ENCODE results near the gene MEF2C.

MEF2C gene

DNA sequence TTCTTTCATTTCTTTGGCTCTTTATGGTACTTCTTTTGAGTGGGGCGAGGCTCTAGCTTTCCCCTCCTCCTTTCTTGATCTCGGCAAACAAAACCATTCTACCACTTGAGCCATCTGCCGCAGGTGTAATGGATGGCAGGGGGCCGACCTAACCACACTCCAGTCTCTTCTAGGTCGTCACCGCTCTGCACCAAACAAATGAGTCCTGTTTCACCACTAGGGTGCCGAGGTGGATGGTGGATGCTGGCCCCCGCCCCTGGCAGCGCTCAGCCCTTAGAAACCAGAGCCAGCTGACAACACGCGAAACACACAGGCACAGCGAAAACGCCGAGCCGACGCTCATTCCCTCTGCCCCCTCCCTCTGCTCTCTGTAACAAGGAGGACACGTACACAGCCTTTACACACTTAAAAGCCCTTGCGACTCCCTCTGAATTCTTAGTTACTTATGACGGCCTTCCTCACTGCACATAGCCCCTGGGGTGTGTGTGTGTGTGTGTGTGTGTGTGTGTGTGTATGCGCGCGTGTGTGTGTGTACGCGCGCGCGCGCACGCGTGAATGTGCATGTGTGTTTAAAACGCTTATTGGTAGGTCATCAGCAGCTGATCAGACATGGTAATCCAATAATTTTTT is 199.4 kb downstream of the MEF2C start:
- no peak for DNase-seq

DNA sequence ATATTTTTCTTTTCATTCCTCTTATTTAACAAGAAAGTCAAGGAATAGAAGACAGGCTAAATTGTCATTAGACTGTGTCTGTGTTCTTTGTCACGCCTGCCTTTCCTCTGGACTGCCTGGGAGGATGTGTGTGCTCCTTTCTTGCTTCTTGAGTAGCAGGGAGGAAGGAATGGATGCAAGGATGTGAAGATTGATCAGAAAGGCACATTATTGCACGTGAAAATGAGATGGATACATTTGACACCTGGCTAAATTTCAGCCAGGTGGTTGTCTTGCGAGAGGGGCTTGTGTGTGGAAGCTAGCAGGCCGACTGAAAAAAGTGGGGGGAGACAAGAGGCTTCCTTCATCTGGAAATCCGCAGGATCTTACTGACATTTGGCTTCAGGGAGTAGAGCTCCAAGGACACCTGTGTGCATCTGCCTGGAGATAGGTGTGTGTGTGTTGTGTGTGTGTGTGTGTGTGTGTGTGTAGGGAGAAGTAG is 200.1 kb downstream of the MEF2C start:
- no peak for DNase-seq

DNA sequence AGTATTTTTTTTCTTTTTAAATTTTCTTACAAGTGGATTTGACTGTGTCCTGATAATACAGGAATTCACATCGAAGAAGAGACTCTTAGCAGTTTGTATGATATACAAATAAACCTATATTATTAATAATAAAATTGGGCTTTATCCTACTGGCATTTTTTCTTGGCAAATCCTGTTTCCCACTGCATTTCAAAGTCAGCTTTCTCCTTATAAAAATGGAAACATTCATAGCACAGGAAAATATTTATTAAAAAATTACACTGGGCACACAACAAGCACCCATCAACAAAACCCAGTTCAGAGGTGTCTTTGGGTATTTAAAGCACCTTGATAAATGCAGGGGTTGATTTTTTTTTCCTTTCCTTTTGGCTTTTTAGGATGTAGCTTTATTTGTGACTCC is 200.9 kb downstream of the MEF2C start:
- no peak for DNase-seq

DNA sequence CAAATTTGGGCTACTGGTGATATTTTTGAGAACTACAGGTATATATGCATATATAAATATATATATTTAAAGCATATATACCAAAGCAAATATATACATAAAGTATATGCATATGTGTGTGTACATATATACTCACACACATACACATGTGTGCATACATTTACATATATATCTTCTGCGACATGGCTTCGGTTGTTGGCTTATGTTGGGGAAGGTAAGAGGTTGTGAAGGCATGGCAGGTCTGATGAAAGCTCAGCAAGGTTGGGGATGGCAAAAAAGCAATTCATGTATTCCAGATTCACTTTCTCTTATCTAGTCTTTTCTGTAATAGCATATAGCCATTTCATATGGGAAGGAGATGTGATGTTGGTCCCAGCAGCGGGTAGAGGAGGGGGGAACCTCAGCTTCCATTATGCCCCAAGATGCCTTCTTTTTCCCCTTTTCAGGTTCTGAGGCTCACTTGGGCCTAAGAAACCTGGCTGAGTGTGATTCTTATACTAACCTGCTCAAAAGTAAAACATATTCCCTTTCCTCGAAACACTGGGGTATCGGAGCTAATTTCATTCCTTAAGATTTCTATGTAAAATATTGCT is 201.7 kb downstream of the MEF2C start:
- DNase-seq = no peak

DNA sequence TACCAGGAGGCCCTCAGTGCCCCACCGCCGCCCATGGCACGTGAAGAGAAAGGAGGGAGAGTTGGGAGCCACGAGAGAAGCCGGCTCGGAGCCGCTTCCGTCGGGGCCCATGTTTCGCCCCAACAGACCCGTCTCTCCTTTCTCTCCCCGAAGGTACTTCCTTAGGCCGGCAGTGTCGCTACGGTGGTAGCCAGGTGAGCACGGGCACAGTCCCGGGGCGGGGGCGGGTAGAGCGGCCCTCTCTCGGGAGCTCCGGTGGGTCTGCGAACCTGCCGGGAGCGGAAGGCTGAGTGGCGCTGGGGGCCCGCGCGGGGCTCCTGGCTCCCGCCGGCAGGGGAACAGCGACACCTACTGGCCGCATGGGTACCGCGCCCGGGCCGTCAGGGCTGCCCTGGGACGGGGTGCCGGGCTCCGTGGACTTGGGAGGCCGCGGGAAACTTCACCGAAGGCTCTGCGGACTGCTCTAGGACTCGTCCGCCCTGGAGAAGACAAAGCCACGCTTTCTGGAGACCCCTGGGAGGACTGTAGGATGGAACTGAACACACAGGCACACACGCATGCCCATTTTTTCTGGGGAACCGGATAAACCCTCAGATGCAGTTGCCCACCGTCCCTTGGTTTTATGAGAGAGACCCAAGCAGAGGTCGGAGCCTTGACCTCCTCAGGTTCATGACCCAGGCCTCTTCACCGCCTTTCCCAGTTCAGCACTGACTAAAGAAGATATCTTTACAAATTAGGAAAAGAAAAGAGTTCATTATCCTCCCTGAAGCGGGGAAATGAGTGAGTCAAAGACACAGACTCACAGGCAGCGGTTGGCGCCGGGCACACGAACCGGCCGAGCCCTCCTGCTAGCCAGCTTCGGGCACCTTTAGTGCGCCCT is 202.5 kb downstream of the MEF2C start:
- DNase-seq = peak; percentile 75

DNA sequence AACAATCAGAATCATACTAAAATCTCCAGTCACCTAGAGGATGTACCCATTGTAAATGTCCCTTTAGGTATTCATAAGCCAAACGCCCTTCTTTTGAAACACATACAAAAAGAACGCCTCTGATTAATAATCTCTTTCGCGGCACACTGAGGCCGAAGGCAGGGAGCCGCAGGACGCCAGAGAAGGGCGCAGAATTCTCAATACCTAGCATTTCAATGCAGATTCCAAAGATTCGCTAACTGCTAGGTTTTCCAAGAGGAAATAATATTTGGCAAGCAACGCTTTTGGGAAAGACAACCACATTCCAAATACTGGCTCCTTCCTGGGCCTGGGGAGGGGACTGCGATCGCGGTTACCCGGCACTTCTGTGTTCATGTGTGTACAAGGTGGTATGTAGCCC is 203.3 kb downstream of the MEF2C start:
- no peak for DNase-seq

DNA sequence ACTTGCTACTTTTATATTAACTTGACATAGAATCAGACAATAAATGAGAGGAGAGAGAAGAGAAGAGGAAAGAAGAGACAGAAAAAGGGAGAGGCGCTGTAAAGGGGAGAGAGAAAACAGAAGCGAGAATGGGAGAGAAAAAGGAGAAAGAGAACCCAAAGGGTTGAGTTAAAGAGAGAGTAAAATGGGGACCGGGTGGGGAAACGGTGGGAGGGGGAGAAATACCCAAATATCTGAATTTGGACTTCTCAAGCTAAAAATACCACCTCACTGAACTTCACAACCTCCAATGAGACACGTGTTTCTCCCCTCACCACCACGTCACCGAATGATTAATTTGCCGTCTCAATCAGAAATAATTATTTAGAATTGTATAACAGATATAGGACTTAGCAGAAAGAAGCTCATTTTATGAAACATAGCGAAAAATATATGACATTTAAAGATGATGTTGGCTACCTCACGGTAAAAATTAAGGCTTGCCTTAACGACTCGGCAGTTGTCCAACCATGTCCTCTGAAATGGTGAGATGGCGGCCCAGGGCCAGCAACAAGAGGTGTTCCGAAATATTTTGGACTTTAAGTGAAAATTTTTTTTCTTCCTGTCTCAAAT is 204.1 kb downstream of the MEF2C start:
- DNase-seq = no peak

DNA sequence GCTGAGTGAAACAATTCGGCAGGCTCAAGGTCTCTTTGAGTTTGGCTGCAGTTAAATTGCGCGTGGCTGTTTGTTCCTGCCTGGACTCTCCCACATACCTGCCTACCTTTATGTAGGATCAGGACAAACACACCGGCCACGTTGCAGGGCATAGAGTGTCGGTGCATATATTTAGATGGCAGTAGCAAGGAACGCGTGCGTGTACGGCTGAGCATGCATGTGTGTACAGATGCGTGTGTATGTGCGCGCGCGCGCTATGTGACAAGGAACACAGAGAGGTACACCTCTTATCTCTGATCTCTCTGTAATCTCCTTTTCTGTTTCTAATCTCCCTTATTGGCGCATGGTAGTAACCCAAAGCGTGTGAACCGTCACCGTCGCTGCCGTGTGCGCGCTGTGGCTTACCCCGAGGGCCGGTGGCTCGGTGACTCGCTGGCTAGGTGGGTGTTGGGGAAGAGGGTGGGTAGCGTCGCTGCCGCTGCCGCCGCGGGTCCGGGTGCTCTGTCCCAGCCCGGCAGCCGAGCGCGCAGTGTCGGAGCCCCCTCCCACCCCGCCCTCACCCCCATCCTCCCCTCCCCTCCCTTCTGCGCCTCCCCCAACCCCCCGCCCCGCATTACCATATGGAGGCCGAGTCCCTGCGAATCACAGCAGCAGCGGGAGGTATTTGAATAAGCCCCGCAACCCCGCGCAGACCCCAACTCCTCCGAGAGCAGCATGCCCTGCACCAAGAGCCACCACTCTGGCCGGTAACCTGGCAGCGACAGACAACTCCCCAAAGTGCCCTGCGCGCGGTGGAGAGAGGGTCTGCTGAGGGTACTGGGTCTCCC is 204.8 kb downstream of the MEF2C start:
- no peak for DNase-seq

DNA sequence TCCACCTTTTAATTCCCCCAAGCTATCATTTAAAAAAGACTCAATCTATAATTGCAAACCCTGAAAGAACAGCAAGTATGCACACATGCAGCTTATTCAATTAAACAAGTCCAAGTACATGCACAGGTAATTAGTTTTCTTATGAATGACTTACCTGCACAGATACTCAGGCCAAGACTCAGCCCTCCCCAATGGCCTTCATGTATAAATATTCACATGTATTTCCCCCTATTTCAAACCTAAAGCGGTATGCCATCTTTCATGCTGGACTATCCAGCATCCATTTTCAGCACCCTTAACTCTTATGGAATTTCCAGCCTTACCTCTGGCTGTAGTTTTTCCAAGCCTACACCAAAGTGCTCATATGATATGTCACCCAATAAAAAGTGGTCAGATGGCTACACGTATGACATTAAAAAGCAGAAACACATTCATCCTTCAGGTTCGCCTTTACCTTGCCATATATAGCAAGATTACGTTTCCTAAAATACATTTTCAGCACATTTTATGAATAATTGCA is 205.5 kb downstream of the MEF2C start:
- no peak for DNase-seq

DNA sequence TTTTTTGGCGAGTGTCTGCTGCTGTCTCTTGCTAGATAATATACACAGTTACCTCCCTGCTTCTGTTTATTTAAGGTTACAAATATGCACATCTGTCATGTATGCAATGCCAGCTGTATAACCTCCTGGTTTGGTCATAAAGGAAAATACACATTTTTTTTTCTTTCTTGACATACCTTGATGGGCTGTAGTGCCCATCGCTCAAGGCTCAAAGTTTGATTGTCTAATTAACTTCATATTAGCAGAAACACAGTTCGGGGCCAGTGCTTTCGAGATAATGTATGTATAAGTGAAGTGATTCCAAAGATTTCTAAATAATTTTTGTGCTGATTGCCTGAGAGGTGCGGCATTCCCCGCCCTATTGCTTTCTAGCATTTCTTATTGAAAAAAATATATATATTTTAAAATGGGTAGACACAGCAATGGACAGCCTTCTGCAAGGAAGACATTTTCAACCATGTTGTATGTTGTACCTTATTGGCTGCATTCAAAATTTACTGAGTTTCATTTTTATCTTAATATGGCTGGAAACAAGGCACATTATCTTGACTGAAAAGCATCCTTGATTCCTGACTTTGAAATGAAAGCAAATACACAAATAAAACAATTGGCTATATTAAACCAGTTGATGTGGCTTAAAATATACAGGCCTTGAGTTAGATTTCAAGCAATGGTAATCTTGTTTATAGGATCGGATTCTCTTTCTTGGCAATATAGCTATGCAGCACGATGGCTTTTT is 206.2 kb downstream of the MEF2C start:
- no peak for DNase-seq

DNA sequence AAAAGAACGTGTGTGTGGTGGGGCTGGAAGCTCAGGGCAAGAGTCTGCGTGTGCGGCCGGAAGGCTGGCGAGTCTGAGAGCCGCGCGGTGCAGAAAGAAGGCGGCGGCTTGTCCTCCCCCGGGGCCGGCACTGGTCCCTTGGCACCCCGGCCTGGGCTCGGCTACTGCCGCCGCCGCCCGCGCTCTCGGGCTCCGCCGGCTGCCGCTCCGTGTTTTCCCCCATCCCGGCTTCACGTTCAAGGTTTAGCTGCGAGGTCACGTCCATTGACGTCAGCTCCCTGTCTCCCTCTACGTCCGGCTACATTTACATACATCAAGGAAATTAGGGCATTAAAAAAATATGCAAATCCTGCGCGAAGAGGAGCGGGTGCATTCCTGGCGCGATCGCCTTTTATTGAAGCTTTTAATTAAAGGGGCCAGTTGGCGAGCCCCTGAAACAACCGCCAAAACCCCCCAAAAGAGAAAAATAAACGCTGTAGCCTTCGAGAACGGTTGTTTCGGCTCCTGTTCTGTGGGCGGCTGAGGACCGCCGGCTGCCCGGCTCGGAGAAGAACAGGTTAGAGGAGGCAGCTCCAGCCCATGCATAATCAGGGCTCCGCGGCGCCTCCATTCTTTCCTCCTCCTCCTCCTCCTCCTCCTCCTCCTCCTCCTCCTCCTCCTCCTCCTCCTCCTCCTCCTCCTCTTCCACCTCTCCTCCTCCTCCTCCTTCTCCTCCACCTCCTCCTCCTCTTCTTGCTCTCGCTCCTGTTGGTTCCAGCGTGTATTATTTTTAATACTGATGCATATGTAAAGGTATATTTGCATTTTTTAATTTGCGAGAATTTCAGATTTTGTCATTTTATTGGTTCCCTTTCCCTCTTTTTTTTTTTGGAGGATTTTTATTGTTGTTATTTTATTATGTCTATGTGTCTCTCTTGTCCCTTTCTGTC is 207.0 kb downstream of the MEF2C start:
- DNase-seq = no peak

DNA sequence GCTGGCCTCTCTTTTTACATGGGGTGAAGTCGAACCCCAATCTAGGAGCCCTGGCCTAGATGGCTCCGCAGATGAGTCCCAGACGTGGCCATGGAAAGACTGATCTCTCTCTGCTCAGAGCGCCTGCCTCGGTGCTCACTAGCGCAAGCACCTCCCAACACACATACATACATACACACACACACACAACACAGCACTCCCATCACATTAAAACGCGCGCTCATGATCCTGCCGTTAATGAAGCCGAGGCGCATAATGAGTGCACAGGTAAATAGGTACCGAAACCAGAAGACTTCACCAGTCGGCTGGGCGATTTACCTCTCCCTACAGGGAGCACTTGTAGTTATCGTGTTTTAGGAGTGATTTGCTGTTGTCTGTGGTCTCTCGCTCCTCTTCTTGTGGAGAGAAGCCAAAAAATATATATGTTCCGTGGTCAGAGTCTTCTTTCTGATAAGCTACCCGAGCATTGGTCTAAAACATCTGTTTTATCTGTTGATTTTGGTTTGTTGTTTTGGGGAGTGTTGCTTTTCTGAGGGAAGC is 207.7 kb downstream of the MEF2C start:
- no peak for DNase-seq

DNA sequence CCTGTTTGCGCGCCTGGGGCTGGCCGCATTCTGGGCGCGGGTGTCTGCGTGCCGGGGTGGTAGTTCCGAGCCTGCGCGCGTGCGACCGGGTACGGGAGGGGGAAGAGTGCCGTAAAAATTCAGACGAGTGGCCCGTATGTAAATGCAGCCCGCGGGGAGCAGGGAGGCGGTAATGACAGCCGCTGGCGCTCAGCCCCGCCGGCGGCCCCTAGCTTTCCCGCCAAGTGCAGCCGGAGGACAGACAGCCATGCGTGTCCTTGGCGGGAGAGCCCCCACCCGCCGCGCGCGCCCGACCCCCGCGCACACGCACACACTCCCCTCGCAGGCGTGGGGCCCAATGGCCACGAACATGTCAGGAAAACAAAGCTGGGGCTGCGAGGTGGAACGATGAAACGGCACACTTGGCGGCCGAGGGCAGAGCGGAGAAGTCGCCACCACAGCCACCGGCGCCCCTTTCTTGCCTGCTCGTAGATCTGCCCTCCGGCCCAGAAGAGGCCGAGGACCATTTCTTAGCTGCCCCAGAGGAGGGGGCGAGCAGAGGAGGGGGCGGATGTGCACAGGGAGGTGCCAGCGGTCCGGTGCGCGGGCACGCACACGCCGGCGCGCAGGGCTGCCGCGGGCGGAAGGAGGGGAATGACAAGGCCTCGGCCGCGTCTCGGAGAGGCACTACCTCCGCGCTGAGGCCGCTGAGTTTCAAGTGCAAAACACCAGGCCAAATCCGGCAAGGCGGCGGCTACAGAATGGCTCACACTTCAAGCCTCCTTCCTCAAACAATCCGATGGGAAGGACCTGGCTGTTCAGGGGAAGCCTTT is 208.4 kb downstream of the MEF2C start:
- DNase-seq = no peak

DNA sequence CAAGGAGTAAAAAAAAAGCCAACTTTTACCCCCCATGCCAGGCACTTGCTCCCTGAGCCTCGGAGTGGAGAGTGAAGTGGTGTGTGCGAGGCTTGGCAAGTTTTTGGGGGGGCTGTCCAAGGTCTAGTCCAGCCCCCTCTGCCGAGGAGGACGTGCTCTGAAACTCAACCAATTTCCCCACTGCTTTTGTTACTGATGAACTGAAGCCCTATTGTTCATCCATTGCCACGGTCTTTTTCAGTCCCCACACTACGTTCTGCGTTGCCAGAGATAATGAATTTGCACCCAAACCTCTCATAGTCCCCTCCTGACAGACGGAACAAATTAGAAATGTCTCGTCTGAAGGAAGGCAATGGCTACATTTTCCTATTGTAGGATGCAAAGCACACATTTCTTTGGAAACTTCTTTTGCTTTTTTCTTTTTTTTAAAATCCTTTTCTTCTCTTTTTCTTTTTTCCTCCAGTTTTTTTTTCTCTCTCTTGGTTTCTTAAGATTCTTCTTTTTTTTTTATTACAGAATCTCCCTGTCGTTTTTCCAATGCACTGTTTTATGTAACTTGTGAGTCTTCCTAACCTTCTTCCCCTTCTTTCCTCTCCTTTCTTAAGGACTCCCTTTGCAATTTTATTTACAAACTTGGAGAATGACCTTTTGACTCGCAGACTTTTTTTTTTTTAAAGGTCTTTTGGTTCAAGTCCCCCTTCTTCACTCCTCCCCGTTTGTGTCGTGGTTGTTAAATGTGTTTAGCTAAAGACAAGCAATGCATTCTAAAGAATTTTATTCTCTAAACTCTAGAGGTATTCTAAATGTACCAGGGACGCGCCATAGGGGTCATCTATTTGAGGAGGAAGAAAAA is 209.5 kb downstream of the MEF2C start:
- no peak for DNase-seq

DNA sequence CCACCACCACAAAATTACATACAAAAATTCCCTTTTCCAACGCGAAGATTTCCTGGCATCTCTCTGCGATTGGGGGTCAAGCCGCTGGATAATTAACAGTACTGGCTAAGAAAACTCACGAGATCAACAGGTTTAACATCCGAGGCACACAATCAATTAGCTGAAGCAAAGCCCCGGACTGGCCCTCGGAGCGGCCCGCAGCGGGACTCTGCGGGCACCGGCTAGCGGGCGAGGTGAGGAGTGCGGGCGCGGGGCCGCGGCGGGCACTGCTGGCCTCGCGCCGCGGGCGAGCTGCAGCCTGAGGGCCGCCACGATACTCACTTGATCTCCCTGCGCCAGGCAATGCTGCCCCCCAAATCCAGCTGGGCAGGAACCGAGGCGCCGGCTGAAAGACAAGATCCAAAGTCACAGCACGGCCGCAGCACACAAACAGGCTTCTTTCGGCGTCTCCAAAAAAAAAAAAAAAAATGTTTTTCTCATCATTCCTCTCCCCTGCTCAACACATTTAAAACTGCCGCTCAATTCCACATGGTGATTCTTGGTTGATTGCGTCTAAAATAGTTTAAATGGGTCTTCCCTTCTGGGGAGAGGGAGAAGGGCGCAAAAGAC is 210.2 kb downstream of the MEF2C start:
- no peak for DNase-seq

DNA sequence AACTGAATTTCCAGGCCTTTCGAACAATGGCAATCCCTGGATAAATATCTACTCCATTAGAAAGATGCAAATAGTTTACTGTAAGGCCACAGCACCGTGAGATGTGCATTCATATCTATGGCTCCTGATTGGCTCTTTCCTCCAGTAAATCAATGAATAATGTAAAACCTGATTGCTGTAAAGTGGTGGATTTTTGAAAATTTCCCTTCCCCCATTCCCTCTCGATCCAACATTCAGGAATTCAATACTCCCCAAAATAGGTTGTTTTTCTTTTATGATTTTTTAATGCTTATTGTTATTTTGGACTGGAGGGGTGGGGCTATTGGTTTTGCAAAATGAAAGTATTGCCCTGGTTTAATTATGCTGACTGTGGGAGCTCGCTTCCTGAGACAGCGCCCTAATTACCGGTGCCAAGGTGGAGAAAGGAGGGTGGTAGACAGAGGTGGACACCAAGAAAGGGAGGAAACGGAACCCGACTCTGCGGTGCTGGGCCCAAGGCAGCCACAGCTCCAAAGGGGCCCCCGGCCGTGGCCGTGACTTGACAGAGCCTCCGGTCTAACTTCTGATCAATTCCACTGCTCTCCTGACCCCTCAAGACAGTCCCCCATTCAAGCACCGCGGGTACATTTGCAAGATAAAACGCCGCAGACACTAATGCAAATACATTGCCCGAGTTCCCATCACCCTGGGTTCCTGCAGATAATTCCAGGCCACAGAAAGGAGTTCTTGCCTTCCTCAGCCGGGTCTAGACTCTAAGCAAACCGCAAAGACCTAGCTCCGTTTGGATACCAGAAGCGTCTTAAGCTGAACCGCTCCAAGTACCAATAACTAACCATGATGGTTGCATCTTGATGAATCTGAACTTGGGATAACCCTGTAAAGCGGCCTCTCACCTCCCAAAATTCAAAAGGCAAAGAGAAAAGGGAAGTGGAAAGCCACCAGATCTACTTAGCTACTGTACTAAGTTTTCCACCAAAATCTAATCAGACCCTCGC is 211.2 kb downstream of the MEF2C start:
- DNase-seq = no peak

DNA sequence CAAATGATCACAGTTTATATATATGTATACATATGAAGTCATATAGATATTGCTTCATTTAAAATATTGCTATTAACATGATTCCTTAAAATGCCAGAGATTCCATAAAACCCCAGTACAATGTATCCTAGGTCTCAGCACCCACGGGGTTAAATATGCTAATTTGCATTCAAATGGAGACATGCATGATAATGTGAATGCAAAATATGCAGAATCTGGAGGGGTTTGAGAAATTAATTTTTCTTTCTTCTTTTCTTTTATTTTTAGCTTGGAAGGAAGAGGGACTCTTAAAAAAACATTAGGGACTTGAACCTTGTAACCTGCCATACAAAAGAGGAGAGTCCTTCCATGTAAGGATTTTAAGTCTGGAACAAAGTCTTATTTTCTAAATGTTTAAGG is 211.9 kb downstream of the MEF2C start:
- no peak for DNase-seq

Measured in CD4-positive, alpha-beta T cell treated with Interleukin-10 for 1 hour (primary cell).